NCI-H1092 treated with DMSO at 0.1 percent for 48 hours (cell line): ENCODE data around the gene PSG6.
"Not testable (repeated sequence)": the region's sequence is repeated elsewhere in the genome, so short reads cannot be mapped to it uniquely, and the experiment has no call there.

Source experiments
- DNase-seq: peaks from one replicate; lab custom pipeline; 2025; lab: John Stamatoyannopoulos, UW

PSG6 gene

GRCh38 chr19:42911731-42912130 is 6.0 kb downstream of the PSG6 start:
- not testable (repeated sequence) for DNase-seq

- DNase-seq = not testable (repeated sequence)
Observed at GRCh38 chr19:42906162-42906561, 11.5 kb downstream of the PSG6 start.

GRCh38 chr19:42900561-42900960 is 17.1 kb downstream of the PSG6 start:
- DNase-seq = not testable (repeated sequence)

- not testable (repeated sequence) for DNase-seq
Observed at GRCh38 chr19:42899674-42900073, 18.0 kb downstream of the PSG6 start.

GRCh38 chr19:42899110-42899509 is 18.6 kb downstream of the PSG6 start:
- DNase-seq = not testable (repeated sequence)

- not testable (repeated sequence) for DNase-seq
Observed at GRCh38 chr19:42898656-42899055, 19.0 kb downstream of the PSG6 start.

GRCh38 chr19:42897729-42898128 is 20.0 kb downstream of the PSG6 start:
- DNase-seq = not testable (repeated sequence)

GRCh38 chr19:42890446-42890845 is 27.2 kb downstream of the PSG6 start:
- not testable (repeated sequence) for DNase-seq

GRCh38 chr19:42887876-42888445 is 29.7 kb downstream of the PSG6 start:
- not testable (repeated sequence) for DNase-seq

- not testable (repeated sequence) for DNase-seq
Observed at GRCh38 chr19:42882730-42883129, 35.0 kb downstream of the PSG6 start.

GRCh38 chr19:42882010-42882409 is 35.7 kb downstream of the PSG6 start:
- DNase-seq = not testable (repeated sequence)

- DNase-seq = not testable (repeated sequence)
Observed at GRCh38 chr19:42881279-42881678, 36.4 kb downstream of the PSG6 start.

GRCh38 chr19:42880621-42881020 is 37.1 kb downstream of the PSG6 start:
- not testable (repeated sequence) for DNase-seq

GRCh38 chr19:42879613-42880012 is 38.1 kb downstream of the PSG6 start, which contains the start of gene PSG1:
Gene PSG1, minus strand, starts transcription at chr19:42879713. Its CDS starts 132 bp downstream, at chr19:42879581.
- DNase-seq = no peak

- DNase-seq = not testable (repeated sequence)
Observed at GRCh38 chr19:42876596-42876995, 41.1 kb downstream of the PSG6 start.

GRCh38 chr19:42875881-42876280 is 41.8 kb downstream of the PSG6 start:
- not testable (repeated sequence) for DNase-seq

GRCh38 chr19:42874901-42875813 is 42.5 kb downstream of the PSG6 start:
- DNase-seq = not testable (repeated sequence)

GRCh38 chr19:42874136-42874535 is 43.6 kb downstream of the PSG6 start:
- DNase-seq = not testable (repeated sequence)

- DNase-seq = no peak
Observed at GRCh38 chr19:42872608-42873007, 45.1 kb downstream of the PSG6 start.

GRCh38 chr19:42857544-42857867 is 60.2 kb downstream of the PSG6 start:
- no peak for DNase-seq

GRCh38 chr19:42856866-42857543 is 60.7 kb downstream of the PSG6 start:
- DNase-seq = not testable (repeated sequence)

- DNase-seq = not testable (repeated sequence)
Observed at GRCh38 chr19:42854745-42855144, 62.9 kb downstream of the PSG6 start.

GRCh38 chr19:42853231-42853630 is 64.5 kb downstream of the PSG6 start:
- DNase-seq = not testable (repeated sequence)
